ENCODE measurements around the gene CACNA1F.
"Not testable (repeated sequence)": the region's sequence is repeated elsewhere in the genome, so short reads cannot be mapped to it uniquely, and the experiment has no call there.

The CACNA1F gene

DNA sequence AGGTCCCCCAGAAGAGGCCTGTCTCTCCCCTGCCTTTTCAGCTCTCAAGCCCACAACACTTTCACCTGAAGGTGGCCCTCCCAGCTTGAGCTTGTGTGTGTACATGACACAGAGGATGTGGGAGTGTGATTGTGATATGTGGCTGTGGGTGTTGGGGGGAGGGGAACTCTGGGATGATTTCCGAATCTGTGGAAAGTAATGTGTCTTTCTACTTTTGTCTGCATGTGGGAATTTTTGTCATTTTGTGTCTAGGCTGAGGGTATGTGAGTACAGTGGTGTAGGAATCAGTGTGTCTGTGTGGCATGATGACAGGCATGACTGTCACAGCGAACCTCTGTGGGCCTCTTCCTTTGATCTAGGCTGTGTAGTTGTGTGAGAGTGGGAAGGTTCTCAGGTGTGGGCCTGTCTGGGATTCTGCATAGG is 39.6 kb downstream of the CACNA1F start:
- no peak for DNase-seq

DNA sequence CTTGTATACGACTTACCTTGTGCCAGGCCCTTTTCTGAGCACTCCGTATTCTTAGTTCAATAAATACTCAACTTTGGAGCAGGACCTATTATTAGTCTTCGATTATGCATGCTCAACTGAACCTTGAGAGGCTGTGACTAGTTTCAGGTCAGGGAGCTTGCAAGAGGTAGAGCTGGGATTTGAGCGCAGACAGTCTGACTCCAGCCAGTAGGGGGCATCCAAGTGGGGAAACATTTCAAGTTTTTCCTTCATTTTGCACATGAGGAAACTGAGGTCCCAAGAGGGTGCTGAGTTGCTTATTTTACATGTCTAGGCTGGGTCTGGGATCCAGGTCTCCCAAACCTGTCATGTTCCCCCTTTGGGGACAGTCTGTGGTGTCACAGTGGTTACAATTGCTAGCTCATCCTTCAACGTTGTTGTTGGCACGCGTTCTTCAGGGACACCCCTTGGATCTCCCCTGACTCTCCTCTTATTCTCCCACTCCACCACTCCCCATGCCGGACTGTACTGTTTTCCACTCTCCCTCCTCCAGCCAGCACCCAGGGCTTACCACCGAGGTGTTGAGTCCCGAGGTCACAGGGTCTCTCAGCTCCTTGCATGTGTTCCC is 40.3 kb downstream of the CACNA1F start:
- DNase-seq: no peak

DNA sequence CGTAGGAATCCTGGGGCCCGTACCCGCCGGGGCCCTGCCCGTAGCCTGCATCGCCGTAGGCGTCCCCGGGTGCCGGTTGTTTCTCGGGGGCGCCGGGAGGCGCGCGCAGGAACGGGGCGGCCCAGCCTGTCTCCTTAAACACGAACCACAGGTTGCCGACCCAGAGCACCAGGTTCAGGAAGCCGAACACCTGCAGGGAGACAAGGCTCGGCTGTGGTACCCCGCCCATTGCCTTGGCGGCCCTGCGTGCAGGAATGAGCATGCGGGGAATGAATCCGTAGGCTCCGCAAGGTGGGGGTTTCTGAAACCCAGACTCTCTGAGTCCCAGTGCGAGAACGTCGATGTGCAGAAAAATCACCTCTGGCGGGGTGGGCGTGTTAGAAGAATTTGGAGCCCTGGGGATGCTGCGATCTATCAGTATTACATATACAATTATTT is 41.5 kb downstream of the CACNA1F start:
- no peak for DNase-seq

DNA sequence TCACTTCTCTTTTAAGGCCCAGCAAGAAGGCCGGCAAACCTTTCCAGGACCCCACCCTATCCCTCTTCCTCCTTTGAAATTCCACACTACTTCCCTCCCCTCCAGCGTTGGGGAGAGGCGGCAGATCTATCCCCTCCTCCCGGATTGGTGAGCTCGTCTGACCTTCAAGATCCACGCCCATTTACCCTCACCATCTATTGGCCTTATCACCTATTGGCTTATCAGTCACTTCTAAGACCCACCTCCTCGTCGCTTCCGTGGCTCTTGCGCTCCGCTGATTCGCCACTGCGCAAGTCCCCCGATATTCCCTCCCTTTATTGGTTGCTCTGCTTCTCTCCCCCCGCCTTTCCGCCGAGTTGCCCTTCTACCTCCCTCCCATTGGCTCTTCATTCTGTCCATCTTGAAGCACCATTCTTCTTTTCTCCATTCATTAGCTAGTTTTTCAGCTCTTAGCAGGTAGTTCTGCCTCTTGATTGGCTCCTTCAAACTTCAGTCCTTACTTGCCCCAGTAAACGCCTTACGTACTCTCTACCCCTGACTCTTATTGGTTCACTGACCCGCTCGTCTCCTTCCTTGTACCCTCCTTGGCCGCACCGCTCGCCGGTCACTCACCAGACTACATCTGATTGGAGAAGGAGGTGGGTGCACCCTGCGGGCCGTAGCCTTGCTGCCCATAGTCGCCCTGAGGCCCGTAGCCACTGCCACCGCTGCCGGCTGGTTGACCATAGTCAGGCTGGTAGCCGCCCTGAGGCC is 42.1 kb downstream of the CACNA1F start:
- peak; percentile 94 for DNase-seq

DNA sequence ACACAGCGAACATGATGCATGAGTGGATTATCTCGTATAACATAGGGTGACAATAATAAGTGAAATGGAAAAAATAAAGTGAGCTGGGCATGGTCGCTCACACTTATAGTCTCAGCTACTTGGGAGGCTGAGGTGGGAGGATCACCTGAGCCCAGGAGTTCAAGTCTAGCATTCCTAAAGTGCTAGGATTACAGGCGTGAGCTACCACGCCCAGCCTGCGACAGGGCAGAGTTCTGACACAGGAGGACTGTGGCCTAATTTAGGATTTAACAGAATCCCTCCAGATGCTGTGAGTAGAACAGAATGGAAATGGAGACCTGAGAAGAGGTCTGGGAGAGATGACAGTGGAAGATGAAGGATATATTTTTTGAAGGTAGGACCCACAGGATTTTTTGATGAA is 43.5 kb downstream of the CACNA1F start:
- DNase-seq: no peak

DNA sequence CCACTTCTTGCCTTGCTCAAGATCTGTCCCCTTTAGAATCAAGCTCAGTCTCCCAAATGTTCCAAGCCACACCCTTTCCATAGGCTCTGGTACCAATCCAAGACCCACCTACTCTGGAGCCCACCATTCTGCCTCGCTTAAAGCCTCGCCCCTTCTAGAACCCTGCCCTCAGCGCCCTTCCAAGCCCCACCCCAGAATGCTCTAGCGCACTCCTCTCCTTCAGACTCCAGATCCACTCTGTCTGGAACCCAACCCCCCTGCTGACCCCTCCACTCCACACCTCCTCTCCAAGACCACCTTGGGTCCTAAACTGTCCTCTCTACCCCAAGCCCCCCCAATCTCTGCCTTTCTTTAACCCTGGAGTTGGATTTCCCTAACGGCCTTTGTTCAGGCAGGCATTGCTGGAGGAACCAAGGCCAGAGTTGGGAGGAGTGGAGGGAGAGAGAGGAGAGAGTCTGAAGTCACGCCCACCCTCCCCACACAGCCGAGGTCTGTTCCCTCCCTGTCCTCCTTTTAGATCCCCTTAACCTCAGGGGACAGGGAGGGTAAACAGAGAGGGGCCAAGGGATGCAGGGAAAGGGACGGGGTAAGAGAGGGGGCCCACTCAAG is 44.6 kb downstream of the CACNA1F start:
- DNase-seq: no peak

DNA sequence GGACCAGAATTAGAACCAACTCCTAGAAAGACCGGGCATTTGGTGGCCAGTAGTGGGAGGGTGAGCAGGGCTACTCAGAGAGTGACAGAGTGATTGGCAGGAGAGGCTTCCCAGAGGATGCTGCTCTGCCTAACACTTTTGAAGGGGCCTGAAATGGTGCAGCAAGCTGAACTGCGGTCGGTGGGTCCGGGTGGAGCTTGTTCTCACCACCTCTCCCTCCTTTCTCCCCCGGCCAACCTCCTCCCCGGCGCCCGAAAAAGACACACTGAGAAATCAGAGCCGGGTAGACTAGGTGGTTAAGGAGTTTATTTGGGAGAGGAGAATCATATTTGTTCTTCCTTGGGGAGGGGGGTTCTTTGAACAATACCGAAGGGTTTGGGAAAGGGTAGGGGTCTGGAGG is 45.6 kb downstream of the CACNA1F start:
- no peak for DNase-seq

DNA sequence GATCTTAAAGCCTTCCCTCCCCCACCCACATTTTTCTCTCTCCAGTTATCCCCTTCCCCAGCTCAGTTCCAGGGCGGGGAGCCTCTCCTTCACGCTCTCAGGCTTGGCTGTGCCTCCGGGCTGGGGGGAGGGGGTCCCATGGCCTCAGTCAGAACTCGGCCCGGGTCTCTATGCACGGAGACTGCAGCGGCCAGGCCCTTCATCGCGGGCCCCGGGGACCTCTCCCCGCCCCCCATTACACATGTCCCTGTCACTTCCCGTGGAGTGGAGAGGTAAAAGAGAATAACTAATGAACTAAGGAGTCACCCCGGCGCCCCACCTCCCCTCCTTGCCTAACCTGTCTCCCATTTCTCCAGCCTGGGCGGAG is 46.1 kb downstream of the CACNA1F start:
- DNase-seq: no peak

DNA sequence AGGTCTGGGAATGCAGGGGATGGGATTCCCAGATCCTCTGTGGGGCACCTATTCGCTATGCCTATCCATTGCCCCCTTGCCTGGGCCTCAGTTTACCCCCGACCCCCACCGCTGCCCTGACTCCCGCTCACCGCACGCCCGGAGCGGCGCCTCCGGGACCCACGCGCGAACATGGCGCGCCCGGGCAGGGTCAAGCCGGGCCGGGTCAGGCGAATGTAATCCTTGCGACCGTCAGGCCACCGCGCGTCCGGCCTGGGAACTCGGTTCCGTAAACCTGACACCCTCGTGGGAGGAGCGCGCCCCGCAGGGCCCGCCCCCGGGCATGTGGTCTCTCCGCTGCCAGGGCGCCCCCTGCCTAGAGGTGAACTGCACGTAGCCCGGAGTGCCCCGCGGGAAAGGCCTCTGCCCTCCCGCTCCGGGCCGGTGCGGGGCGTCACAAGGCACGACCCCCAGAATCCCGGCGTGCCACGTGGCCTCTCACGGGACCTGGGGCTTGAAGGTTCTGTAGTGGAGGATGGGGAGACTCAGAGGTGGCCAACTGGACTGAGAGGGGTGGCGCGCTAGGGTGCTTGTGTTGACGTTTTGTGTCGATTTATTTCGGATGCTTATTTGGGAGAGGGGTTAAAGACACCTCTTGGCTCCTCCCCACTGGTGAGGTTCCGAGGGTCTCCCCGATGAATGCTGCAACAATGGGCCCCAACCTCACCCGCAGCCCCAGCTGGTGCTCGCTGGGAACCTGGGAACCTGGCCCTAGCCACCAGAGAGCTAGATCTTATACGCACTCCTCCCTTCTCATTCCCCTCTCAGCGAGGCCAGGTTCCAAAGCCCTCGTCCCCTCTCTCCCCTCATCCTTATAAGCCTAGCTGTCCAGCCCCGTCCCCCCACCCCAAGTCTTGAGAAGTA is 46.8 kb downstream of the CACNA1F start, which contains the start of gene PRICKLE3:
PRICKLE3 (minus strand) TSS at position 249 of the 903 bp plus-strand sequence; CDS start at position 173, 76 bp downstream.
- DNase-seq: peak; percentile 40

DNA sequence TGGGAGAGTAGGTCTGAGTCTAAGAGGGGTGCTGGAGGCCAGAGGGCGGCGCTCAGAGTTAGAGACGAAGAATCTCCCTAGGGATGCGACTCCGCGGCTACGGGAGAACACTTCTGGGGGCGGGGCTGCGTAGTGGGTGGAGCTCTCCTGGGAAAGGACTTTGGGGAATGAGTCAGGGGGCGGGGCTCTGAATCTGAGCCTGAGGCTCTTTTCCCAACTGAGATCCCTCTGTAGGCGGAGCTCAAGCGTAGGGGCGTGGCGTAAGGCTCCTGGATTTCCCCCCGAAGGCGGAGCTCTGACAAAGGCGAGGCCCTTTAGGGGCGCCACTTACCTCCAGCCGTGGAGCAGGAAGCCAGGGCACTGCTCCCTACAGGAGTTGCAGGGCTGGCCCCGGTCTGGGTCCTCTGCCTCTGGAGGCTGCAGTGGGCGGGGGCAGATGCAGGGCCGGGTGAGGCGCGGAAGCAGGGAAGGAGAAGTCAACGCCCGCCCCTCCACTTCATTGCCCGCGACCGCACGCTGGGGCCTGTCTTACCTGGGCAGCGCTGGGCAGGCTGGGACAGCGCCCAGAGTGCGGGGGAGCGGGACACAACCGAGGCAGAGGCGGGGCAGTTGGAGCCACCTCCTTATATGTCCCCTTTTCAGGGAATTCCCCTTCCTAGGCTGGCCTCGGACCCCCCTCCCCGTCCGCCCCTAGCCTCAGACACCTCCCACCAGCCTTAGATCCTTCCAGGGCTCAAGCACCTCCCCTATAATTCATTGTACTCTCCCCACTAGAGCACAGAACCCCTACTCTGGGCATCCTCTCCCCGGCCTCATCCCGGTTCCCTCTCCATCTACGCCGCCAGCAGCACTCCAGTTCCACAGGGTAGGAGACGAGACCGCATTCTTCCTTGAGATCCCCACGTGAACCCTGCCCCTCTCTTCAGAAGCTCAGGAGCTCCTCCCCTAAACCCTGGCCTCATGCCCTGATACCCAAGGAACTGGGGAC is 48.6 kb downstream of the CACNA1F start:
- peak; percentile 85 for DNase-seq

DNA sequence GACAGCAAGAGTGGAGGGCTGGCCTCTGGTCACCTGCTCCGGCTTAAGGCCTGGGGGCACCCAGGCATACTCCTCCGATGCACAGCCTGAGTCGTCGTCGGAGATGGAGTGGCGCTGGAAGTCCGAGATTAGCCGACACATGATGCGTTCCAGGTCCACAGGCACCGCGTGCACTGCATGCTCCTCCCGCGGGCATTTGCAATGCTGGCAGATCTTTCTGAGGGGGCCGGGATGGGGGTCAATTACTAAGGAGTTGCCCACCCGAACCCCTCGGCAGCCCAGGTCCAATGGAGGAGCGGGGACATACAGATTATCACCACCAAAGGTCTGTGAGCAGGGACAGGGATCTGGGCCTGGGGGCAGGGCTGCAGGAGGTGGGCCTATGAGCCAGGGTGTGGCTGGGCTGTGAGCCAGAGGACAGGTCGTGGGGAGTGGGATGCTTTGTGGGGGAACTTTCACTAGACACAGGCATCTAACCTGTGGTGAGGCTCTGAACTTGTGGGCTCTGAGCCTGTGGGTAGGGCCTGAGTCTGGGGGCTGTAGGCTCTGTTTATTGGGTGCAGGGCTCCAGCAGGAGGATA is 49.3 kb downstream of the CACNA1F start:
- DNase-seq: no peak

DNA sequence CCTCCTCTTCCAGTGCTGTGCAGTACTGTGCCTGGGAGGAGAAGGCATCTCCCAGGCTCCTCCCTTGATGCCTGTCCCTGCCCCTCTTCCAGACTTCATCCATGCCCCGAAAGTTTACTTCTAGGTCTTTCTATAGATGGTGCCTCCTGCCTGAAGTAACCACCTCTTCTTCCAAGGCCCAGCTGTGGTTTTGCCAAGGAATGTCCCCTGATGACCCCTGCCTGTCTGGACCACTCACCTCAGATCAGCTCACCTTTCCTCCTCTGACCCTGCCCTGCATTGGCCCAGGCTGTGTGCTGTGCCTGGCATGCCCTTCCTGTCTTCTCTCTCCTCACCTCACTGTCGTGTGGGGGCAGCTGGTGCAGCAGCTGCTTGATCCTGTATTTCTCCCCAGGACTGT is 53.8 kb downstream of the CACNA1F start:
- no peak for DNase-seq

DNA sequence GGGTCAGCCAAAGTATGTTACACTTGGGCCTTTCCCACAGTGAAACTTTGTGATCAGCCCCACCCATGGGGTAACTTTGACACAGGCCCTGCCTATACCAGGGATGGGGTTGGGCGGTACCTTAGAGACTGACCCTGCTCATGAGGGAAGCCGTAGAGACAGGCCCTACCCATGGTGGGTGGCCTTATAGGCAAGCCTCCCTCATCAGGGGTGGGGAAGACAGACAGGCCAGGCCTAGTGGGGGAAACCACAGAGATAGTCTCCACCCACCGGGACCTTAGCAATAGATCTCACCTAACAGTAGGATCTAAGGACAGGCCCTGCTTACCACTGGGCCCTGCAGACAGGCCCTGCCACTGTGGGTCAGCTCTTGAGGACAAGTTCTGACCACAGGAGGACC is 54.6 kb downstream of the CACNA1F start:
- no peak for DNase-seq

DNA sequence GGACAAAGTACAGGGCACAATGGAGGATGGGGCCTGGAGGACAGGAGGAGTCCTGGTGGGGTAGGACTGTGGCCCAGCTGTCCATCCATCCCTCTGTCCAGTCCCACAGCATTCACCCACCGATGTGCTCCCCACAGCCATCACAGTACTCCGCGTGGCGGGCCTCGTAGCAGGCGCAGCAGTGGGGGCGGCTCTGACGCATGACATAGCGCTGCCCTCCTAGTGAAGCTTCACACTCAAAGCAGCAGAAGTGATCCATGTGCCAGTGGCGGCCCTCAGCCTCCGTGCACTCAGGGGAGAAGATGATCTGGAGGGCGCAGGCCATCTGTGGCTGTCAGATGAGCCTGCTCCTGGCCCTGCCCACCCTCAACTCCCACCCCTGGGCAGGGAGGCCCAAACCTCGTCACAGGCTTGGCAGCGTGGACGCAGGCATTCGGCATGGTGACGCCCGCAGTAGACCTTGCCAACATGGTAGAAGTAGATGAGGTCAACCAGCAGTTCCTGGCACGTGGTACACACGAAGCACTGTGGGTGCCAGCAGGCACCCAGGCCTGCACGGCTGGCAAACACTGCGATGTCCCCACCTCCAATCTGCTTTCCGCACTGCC is 55.2 kb downstream of the CACNA1F start:
- DNase-seq: no peak

DNA sequence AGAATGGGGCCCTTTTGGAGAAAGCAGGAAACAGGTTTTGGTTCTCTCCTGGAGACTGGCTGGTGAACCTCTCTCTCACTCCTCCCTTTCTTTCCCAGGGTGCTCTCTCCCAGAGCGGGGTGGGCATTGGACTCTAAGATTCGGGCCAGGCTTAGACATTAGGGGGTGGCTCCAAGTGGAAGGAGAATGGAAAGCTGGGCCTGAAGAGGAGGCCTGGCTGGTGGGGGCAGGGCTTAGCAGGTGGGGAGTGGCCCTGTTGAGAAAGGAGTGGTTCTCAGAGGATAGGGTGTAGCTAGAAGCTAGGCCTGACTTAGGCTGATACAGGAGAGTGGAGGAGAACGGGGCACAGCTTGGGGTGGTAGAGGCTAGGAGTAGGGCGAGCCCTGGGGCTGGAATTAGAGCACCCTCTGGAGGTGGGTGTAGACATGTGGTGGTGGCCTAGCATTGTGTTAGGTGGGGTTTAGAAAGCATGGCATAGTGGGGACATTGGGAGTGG is 55.8 kb downstream of the CACNA1F start:
- peak; percentile 69 for DNase-seq

DNA sequence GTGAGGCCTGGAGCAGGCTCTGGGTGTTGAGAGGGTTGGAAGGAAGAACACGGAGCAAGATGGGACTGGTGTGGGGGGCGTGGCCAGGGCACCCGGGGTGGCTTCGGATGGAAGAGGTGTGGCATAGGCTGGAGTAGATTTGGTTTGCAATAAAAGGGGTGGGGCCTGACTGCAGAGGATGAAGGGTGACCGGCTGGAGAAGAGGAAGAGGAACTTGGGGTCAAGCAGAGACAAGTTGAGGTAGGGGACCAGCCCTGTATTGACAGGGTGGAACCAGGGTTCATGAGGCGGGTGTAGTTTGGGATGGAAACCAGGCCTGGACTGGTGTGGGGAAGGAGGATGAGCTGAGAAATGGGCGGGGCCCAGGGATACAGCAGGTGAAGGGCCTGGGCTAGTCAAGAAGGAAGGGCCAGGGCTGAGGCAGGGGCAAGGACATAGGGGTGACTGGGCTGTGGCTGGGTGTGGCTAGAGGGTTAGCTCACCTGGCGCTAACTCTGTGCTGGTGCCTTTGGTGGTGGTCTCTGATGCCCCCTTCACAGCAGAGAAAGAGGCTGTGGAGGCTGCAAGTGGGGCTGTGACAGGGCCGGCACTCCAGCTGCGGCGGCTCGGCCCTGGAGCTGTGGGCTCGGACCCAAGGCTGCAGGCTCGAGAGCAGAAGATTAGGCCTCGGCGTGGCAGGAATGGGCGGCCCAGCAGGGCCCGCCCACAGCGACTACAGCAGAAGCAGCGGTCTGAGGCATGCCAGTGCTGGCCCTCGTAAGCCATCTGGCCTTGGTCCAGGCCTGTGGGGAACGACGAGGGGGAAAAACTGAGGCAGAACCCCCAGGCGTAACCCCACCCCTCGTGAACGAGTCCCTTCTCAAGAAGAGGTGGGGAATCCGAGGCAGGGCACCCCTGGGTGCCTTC is 56.5 kb downstream of the CACNA1F start:
- peak; percentile 29 for DNase-seq

DNA sequence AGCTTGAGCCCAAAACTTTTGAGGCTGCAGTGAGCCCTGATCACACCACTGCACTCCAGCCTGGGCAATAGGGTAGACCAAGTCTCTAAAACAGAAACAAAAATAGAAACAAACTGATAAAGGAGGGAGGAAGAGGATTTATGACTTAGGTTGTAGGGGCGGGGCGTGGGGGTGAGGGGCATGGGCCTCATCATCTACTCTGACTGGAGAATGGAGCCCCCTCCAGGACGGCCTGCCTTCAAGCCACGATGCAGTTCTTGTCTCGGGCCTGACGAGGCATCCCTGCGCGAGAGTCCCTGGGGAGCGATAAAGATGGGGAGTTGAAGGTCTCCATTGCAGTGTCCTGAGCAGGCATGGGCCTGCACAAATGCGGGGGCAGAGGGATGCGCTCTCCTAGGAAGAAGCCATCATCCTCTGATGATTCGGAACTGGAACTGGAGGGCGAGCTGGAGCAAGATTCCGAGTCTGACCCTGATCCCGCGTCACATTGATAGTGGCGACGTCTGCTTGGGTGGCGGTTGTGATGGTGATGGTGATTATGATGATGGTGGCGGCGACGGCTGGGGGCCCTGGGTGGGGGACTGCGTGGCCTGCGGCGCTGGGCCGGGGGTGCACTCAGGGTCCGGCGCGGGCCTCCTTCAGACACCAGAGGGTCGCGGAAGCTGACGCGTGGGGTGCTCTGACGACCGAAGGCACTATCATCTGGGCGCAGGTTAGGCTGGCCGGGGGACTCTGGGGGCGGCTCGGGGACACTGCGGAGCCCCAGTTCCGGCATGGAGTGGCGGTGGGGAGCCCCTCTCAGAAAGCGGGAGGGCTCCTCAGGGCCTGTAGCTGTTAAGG is 57.5 kb downstream of the CACNA1F start:
- DNase-seq: no peak

DNA sequence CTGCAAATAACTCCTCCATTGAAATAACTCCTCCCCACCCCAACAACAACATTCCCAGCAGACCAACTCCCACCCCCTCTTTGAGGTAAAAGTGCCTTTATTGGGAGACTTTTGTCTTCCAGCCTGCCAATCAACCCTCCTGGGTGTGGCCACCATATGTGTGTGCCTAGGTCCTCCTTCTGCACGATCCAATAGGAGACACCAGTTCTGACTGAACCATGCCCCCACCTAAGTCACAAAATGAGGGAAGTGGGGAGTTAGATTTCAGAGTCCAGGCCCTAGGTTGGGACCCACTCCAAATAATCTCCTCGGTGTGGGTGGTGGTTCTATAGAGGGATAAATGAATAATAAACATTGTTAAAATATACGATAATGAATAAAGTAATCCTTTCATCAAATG is 58.4 kb downstream of the CACNA1F start:
- DNase-seq: no peak

DNA sequence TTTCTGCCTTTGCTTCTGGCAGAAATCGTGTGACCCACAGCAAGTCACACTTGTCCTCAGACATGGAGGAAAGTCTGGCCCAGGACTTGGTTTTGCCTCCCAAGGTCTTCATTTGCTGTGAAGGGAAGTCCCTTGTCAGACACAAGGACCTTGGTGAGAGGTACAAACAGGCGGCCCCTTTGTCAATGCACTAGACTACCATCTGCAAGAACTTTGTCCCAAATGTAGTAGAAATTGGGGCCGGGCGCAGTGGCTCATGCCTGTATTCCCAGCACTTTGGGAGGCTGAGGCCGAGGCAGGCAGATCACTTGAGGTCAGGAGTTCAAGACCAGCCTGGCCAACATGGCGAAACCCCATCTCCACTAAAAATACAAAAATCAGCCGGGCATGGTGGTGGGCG is 59.6 kb downstream of the CACNA1F start:
- DNase-seq: not testable (repeated sequence)
